Kidney epithelial cell (primary cell): Measurements from ENCODE around the gene KYAT1. TPM values are rescaled to one million over a fixed set of nuclear protein-coding genes. Genes with fewer than 3 reads are reported as not detected.

Source experiments
- DNase-seq: peaks from one replicate; pipeline ENCODE4 v3.0.0-alpha.2; 2010; ENCODE audit warnings: low read depth
- H3K27me3 ChIP-seq: 2 replicates; pipeline ENCODE4 v1.6.0; 2011; ENCODE audit warnings: low read length; ENCODE audit not compliant: control insufficient read depth, insufficient read depth
- H3K36me3 ChIP-seq: 2 replicates; pipeline ENCODE4 v1.5.1; 2011; ENCODE audit warnings: low read length; ENCODE audit not compliant: control insufficient read depth, insufficient read depth
- H3K4me3 ChIP-seq: 2 replicates; pipeline ENCODE4 v1.5.1; 2011; ENCODE audit warnings: low read depth, mild to moderate bottlenecking, control low read depth, low read length
- CTCF ChIP-seq: IDR thresholded peaks from 2 replicates; pipeline ENCODE4 v1.5.1; 2011; ENCODE audit warnings: mild to moderate bottlenecking, moderate library complexity, low read length, control low read depth, inconsistent platforms; ENCODE audit not compliant: insufficient read depth, poor library complexity, severe bottlenecking
- total RNA-seq: library from RNA; depleted of rRNA; stranded (reverse); fragments of >200 nt; gene quantifications from 2 replicates; pipeline ENCODE4 v1.2.3, GENCODE V29; 2015

Gene KYAT1
- total RNA-seq, 1 donor from 2014 or later, result 6.8 TPM

- Histone ChIP-seq H3K36me3 (peaks cover 2% of the 10 kb centered on the region), H3K4me3 (no peak overlapping the region), H3K27me3 (no peaks in the 10 kb centered on the region)
- TF ChIP-seq CTCF, result no peak
- DNase-seq, result no peak
Observed at GRCh38 chr9:128892221-128892921, 10.6 kb upstream of the KYAT1 start.

- H3K27me3 ChIP-seq, result no peaks in the 10 kb centered on the region
- peaks cover 2% of the 10 kb centered on the region for H3K36me3 ChIP-seq
- no peak overlapping the region for H3K4me3 ChIP-seq
- DNase-seq, result no peak
- no peak for TF ChIP-seq CTCF
Observed at GRCh38 chr9:128891321-128892220, 9.8 kb upstream of the KYAT1 start.

- Histone ChIP-seq H3K27me3 (no peaks in the 10 kb centered on the region), H3K36me3 (peaks cover 5% of the 10 kb centered on the region), H3K4me3 (no peak overlapping the region)
- DNase-seq, result no peak
- no peak for TF ChIP-seq CTCF
Observed at GRCh38 chr9:128887914-128888350, 6.2 kb upstream of the KYAT1 start.

- DNase-seq, result no peak
- H3K4me3 ChIP-seq, result no peak overlapping the region
- H3K27me3 ChIP-seq, result no peaks in the 10 kb centered on the region
- peaks cover 5% of the 10 kb centered on the region for H3K36me3 ChIP-seq
- no peak for TF ChIP-seq CTCF
Observed at GRCh38 chr9:128887049-128887448, 5.3 kb upstream of the KYAT1 start.

GRCh38 chr9:128886211-128886891 is 4.6 kb upstream of the KYAT1 start:
- H3K36me3 ChIP-seq, result peaks cover 5% of the 10 kb centered on the region
- no peaks in the 10 kb centered on the region for H3K27me3 ChIP-seq
- H3K4me3 ChIP-seq, result no peak overlapping the region
- TF ChIP-seq CTCF, result no peak
- DNase-seq, result no peak
